Testis (tissue), 2 donors: ENCODE measurements around the gene HOXB3.

Experiments used
- POLR2A ChIP-seq: fragments of 450-650 bp; IDR thresholded peaks from one replicate; pipeline ENCODE4 v1.6.1; 2017; ENCODE audit warnings: antibody characterized with exemption, mild to moderate bottlenecking, moderate library complexity
- TF ChIP-seq, protein P1 (sequence below), 3 experiments: fragments of 450-650 bp in 2 of 3; fragments of 200-600 bp in 1 of 3; sonication (generic) in 1 of 3; IDR thresholded peaks; one replicate each; pipeline ENCODE4 v1.5.1; 2016 to 2019; ENCODE audit warnings: antibody characterized with exemption in 3 of 3, mild to moderate bottlenecking in 2 of 3, moderate library complexity in 1 of 3

DNA sequence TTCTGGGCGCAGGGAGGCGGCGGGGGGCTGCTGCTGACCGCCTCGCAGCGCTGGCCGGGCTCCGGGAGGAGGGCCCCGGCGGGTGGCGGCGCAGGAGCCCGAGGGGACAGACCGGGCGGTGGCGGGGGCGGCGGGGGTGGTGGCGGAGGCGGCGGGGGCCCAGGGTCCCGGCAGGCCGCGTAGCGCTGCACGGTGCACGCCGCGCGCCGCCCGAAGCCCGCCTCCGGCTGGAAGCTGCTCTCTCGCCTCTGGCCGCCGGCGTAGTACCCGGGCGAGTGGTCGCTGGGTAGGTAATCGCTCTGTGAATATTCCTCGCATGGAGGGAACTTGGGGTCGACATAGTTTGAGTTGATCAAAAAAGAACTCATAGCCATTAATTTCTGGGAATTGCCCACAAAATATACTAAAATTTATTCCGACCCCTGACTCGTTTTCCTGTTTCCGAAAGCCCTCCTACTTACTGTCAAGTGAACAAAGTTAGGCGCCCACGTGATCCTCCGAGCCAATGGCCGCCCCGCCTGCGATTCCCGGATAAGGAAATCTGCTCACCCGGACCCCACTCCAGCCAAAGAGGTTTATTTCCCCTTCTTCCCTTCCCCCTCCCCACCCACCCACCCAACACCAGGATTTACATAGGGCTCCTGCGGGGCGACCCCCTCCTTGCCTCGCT lies 12.0 kb downstream of the HOXB3 start, which contains the start of gene HOXB4:
- TF ChIP-seq, protein P1, sequence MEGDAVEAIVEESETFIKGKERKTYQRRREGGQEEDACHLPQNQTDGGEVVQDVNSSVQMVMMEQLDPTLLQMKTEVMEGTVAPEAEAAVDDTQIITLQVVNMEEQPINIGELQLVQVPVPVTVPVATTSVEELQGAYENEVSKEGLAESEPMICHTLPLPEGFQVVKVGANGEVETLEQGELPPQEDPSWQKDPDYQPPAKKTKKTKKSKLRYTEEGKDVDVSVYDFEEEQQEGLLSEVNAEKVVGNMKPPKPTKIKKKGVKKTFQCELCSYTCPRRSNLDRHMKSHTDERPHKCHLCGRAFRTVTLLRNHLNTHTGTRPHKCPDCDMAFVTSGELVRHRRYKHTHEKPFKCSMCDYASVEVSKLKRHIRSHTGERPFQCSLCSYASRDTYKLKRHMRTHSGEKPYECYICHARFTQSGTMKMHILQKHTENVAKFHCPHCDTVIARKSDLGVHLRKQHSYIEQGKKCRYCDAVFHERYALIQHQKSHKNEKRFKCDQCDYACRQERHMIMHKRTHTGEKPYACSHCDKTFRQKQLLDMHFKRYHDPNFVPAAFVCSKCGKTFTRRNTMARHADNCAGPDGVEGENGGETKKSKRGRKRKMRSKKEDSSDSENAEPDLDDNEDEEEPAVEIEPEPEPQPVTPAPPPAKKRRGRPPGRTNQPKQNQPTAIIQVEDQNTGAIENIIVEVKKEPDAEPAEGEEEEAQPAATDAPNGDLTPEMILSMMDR (IDR thresholded peaks at IDR 0.05), result no peak
- no peak for TF ChIP-seq POLR2A
